Adipocyte (in vitro differentiated cells): ENCODE results near the gene PSMB7.

ENCODE experiments used
- DNase-seq: peaks from one replicate; pipeline ENCODE4 v3.0.0-alpha.2; 2015; ENCODE audit warnings: low read depth
- H3K27me3 ChIP-seq: replicated peaks from 2 replicates; pipeline ENCODE4 v1.7.0; 2013; ENCODE audit warnings: mild to moderate bottlenecking, low read length, moderate library complexity; ENCODE audit not compliant: control insufficient read depth, insufficient read depth
- H3K36me3 ChIP-seq: 2 replicates; pipeline ENCODE4 v1.7.0; 2013; ENCODE audit warnings: low read length, mild to moderate bottlenecking, moderate library complexity; ENCODE audit not compliant: control insufficient read depth, insufficient read depth, severe bottlenecking
- H3K4me1 ChIP-seq: 2 replicates; pipeline ENCODE4 v1.7.0; 2013; ENCODE audit warnings: mild to moderate bottlenecking, low read length, moderate library complexity; ENCODE audit not compliant: control insufficient read depth, insufficient read depth
- H3K4me3 ChIP-seq: 2 replicates; pipeline ENCODE4 v1.7.0; 2013; ENCODE audit warnings: mild to moderate bottlenecking, low read length, moderate library complexity
- H3K9ac ChIP-seq: 2 replicates; pipeline ENCODE4 v1.7.0; 2013; ENCODE audit warnings: mild to moderate bottlenecking, low read length, moderate library complexity
- H3K9me3 ChIP-seq: 2 replicates; pipeline ENCODE4 v1.7.0; 2013; ENCODE audit warnings: mild to moderate bottlenecking, low read length, moderate library complexity; ENCODE audit not compliant: control insufficient read depth

Gene PSMB7

GRCh38 chr9:124346347-124347163 is 68.7 kb downstream of the PSMB7 start:
- Histone ChIP-seq H3K9ac (no peak overlapping the region), H3K4me3 (no peak overlapping the region), H3K36me3 (peaks cover 85% of the 10 kb centered on the region), H3K4me1 (peaks cover 18% of the 10 kb centered on the region), H3K27me3 (no peaks in the 10 kb centered on the region), H3K9me3 (no peaks in the 10 kb centered on the region)
- no peak for DNase-seq

DNA sequence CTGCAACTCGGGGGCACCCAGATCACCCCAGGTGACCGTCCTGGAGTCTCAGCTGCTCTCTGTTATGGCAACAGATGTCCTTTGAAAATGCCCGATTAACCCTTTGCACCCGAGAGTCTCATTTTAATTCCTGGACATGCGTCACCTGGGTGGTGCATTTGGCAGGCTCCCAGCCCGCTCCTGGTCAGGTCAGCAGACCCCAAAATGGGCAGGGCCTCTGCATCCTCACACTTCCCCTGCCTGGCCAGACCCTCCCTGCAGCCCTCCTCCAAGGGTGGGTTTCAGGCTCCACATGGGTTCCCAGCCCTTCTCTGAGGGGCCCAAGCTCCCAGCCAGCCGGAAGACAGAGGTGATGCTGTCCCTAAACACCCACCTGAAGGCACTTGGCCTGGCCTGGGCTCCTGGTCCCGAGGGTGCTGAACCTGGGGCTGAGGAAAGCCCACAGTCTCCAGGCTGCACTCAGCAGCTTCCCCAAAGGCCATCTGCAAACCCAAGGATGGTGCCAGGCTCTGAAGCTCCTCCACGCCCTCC is 69.4 kb downstream of the PSMB7 start:
- Histone ChIP-seq H3K9me3 (no peaks in the 10 kb centered on the region), H3K9ac (no peak overlapping the region), H3K4me3 (no peak overlapping the region), H3K36me3 (peaks cover 83% of the 10 kb centered on the region), H3K27me3 (no peaks in the 10 kb centered on the region), H3K4me1 (peaks cover 18% of the 10 kb centered on the region)
- no peak for DNase-seq

- Histone ChIP-seq H3K9ac (no peak overlapping the region), H3K36me3 (peaks cover 83% of the 10 kb centered on the region), H3K27me3 (no peaks in the 10 kb centered on the region), H3K9me3 (no peaks in the 10 kb centered on the region), H3K4me1 (peaks cover 18% of the 10 kb centered on the region), H3K4me3 (no peak overlapping the region)
- DNase-seq, result no peak
Measured at GRCh38 chr9:124345063-124345462, 70.2 kb downstream of the PSMB7 start.

- peaks cover 83% of the 10 kb centered on the region for H3K36me3 ChIP-seq
- no peak for DNase-seq
- H3K4me3 ChIP-seq, result no peak overlapping the region
- no peaks in the 10 kb centered on the region for H3K27me3 ChIP-seq
- H3K9ac ChIP-seq, result no peak overlapping the region
- no peaks in the 10 kb centered on the region for H3K9me3 ChIP-seq
- peaks cover 18% of the 10 kb centered on the region for H3K4me1 ChIP-seq
Measured at GRCh38 chr9:124344291-124345050, 70.8 kb downstream of the PSMB7 start.

DNA sequence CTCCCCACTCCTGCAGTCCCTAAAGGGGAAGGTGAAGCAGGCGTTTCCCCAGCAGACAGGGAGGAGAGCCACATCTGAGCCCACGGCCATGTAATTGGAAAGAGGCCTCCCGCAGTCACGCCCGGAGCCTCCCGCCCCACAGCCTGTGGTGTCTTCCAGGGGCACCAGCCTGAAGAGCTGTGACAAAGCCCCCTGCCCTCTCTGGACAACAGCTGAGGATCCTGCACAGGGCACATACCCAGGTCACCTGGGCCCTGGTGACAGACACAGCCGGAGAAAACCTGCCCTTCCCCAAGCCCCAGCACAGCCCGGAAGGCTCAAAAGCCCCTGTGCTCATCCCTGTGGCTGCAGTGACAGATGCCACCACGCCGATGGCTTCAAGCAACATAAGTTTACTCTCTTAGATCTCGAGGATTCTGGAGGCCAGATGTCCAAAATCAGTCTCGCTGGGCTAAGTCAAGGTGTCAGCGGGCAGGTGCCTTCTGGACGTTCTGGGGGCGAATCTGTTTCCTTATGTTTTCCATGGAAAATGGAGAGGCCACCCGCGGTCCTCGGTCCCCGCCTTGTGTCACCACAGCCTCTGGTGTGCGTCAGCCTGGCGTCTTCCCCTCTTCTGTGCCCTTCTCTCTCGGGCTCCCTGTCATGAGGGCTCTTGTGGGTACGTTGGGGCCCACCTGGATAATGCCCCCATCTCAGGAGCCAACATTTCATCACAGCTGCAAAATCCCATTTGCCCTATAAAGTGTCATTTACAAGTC is 71.5 kb downstream of the PSMB7 start:
- no peak for DNase-seq
- H3K9ac ChIP-seq, result peak overlapping the region; percentile 49
- no peak overlapping the region for H3K4me3 ChIP-seq
- H3K27me3 ChIP-seq, result no peaks in the 10 kb centered on the region
- H3K36me3 ChIP-seq, result peaks cover 81% of the 10 kb centered on the region
- H3K4me1 ChIP-seq, result peaks cover 18% of the 10 kb centered on the region
- no peaks in the 10 kb centered on the region for H3K9me3 ChIP-seq

- DNase-seq, result peak; percentile 95
- H3K9me3 ChIP-seq, result peaks cover 1% of the 10 kb centered on the region
- no peaks in the 10 kb centered on the region for H3K27me3 ChIP-seq
- peak overlapping the region; percentile 68 for H3K9ac ChIP-seq
- H3K4me3 ChIP-seq, result no peak overlapping the region
- H3K36me3 ChIP-seq, result peaks cover 81% of the 10 kb centered on the region
- H3K4me1 ChIP-seq, result peaks cover 18% of the 10 kb centered on the region
Measured at GRCh38 chr9:124342776-124343485, 72.3 kb downstream of the PSMB7 start.

DNA sequence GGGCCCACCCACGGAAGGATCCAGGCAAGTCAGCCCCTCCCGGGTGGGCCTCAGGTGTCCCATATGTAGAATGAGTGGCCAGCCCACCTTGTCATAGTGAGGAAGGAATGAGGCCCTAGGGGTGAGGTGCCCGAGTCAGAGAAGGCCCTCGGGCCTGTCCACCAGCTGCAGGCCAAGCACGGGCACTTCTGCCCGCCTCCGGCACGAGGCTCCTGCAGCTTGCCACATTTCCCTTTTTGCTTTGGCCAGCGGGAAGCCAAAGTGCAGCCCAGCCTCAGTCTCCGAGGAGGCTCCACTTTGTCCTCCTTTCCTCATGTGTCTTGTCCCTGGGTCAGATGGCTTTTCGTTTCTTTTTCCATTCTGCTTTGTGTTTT is 72.9 kb downstream of the PSMB7 start:
- H3K36me3 ChIP-seq, result peaks cover 81% of the 10 kb centered on the region
- H3K9ac ChIP-seq, result peak overlapping the region; percentile 68
- H3K4me1 ChIP-seq, result peaks cover 18% of the 10 kb centered on the region
- no peak overlapping the region for H3K4me3 ChIP-seq
- no peaks in the 10 kb centered on the region for H3K27me3 ChIP-seq
- no peak for DNase-seq
- H3K9me3 ChIP-seq, result peaks cover 6% of the 10 kb centered on the region

DNA sequence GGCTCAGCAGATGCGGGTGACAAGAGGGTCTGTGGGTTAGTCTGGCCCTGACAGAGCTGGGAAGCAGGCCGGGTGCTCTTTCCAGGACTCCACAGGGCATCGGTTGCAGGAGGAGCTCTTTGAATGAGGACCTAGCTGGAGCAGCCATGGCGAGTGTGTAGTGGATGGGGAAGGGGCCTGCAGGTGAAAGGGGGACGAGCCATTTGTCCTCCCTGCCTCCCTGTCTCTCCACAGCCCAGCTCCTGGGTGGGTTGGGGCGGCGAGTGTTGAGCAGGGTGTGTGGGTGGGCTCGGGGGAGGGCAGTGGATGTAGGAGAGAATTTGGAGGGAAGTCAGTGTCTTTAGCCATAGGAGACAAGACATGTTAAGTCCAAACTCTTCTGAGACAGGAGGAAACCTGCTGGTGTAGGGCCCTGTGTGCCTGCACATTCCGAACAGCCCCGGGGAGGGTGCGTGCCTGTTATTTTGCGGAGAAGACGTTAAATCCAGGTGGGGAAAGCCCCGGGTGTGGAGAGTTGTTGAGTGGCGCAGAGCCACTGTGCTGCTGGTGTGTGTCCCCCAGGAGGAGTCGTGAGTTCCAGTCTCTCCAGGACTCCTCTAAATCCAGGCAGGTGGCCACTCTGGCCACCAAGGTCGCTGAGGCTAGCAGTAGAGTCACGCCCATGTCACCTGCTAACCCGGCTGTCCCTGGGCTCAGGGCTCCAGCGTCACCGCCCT is 73.6 kb downstream of the PSMB7 start:
- Histone ChIP-seq H3K4me3 (no peak overlapping the region), H3K36me3 (peaks cover 81% of the 10 kb centered on the region), H3K9ac (peak overlapping the region; percentile 68), H3K9me3 (peaks cover 8% of the 10 kb centered on the region), H3K27me3 (no peaks in the 10 kb centered on the region), H3K4me1 (peaks cover 18% of the 10 kb centered on the region)
- DNase-seq, result no peak

DNA sequence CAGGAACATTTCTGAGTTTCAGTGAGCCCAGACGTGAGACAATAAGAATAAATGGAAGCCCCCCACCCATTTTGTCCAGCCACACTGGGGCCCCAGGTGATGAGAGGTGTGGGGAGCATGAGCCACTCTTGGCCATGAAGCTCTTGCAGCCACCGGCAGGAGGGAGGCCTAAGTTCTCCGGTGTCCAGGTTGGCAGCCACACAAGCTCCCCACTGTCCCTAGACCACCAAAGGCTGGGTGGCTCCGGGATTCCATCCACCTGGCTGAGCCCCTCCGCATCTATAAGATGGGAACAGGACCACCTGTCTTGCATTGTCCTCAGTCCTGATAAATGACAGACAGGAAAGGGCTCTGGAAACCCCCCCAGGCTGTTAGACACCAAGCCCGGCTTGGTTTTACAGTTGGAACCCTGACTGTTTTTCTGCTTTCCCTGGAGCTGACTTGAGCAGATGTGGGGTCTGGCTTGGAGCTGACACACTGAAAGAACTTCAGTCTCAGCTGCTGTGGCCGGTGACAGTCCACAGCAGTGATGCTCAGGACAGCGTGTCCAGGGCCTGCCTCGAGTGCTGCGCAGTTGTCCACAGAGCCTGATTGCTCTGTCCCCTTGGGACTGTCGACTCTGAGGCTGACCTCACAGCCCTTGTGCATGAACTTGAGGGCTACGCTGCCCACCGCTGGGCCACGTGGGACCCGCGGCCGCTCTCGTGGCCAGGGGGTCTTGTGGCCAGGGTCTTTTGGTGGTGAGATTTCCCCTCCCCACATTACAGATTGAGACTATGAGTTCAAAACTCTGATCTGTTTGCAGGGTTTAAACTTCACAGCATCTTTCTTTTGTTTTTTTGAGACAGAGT is 74.8 kb downstream of the PSMB7 start:
- H3K4me1 ChIP-seq, result peaks cover 18% of the 10 kb centered on the region
- H3K36me3 ChIP-seq, result peaks cover 81% of the 10 kb centered on the region
- no peaks in the 10 kb centered on the region for H3K27me3 ChIP-seq
- no peak for DNase-seq
- no peak overlapping the region for H3K4me3 ChIP-seq
- peaks cover 8% of the 10 kb centered on the region for H3K9me3 ChIP-seq
- H3K9ac ChIP-seq, result no peak overlapping the region
